Omental fat pad (tissue), 4 donors: ENCODE measurements around the gene PDE11A. TPM values are rescaled to one million over a fixed set of nuclear protein-coding genes. Genes with fewer than 3 reads are reported as not detected.

Source experiments
- ATAC-seq: fragments of 150-250 bp; one replicate; pipeline ENCODE4 v1.9.1; 2016; ENCODE audit warnings: mild to moderate bottlenecking, moderate library complexity; ENCODE audit not compliant: low FRiP score
- DNase-seq: peaks from one replicate; pipeline ENCODE4 v3.0.0-alpha.2; 2019; ENCODE audit warnings: low spot score
- CTCF ChIP-seq, 3 donors: fragments of 450-650 bp; IDR thresholded peaks; one replicate each; pipeline ENCODE4 v1.5.1; 2016 to 2017; ENCODE audit warnings: antibody characterized with exemption in 3 of 3, mild to moderate bottlenecking in 3 of 3, moderate library complexity in 2 of 3
- total RNA-seq, 4 donors: library from RNA; depleted of rRNA; stranded (reverse); fragments of >200 nt; gene quantifications; one replicate each; pipeline ENCODE4 v1.1.0, GENCODE V29; 2016

Gene PDE11A
- total RNA-seq, 4 donors from 2014 or later, result 0.16 to 0.65 TPM; not detected in 2

- TF ChIP-seq CTCF (IDR thresholded peaks at IDR 0.05), result no peak
- ATAC-seq, result no peak
- no peak for DNase-seq
These were observed 191.4 kb downstream of the PDE11A start for GRCh38 chr2:177881008-177881747.

DNA sequence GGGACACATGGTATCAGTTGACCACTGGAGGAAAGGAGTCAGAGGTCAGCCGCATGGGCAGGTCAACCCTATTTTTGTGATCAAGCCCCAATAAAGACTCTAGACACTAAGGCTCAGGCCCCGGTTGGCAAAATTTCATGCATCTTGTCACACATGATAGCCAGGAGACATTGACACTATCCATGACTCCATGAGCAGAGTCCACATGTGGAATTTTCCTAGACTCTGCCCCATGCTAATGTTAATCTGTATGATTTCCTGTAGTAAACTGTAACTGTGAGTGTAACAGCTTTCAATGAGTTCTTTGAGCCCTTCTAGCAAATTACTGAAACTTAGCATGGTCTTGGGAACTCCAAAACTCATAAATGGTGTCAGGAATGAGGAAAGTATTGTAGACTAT lies 192.3 kb downstream of the PDE11A start:
- DNase-seq (no peak), ATAC-seq (no peak)
- TF ChIP-seq CTCF (IDR thresholded peaks at IDR 0.05), result no peak

- no peak for TF ChIP-seq CTCF (IDR thresholded peaks at IDR 0.05)
- no peak for ATAC-seq
- no peak for DNase-seq
These were observed 195.6 kb downstream of the PDE11A start for GRCh38 chr2:177876950-177877349.

GRCh38 chr2:177874686-177875085 lies 197.9 kb downstream of the PDE11A start:
- no peak for DNase-seq
- no peak for ATAC-seq
- no peak for TF ChIP-seq CTCF (IDR thresholded peaks at IDR 0.05)

GRCh38 chr2:177873915-177874314 lies 198.7 kb downstream of the PDE11A start:
- no peak for TF ChIP-seq CTCF (IDR thresholded peaks at IDR 0.05)
- ATAC-seq (no peak), DNase-seq (no peak)

GRCh38 chr2:177872286-177872685 lies 200.3 kb downstream of the PDE11A start:
- no peak for TF ChIP-seq CTCF (IDR thresholded peaks at IDR 0.05)
- no peak for ATAC-seq
- no peak for DNase-seq

- ATAC-seq, result no peak
- no peak for TF ChIP-seq CTCF (IDR thresholded peaks at IDR 0.05)
- no peak for DNase-seq
These were observed 202.7 kb downstream of the PDE11A start for GRCh38 chr2:177869912-177870311.
